Stimulated activated CD8-positive, alpha-beta memory T cell treated with anti-CD3 and anti-CD28 coated beads, Interleukin-2, amount 100 ng/mL, for 48 hours (primary cell): ENCODE results near the gene NFIA.

Experiments used
- DNase-seq, 2 donors: peaks; one replicate each; pipeline ENCODE4 v3.0.0-alpha.2; 2020; ENCODE audit warnings: low read depth in 2 of 2

The NFIA gene

GRCh38 chr1:61370177-61370912 lies 288.0 kb downstream of the NFIA start:
- no peak for DNase-seq

GRCh38 chr1:61370913-61371279 lies 288.5 kb downstream of the NFIA start:
- no peak for DNase-seq

GRCh38 chr1:61372944-61373343 lies 290.6 kb downstream of the NFIA start:
- no peak for DNase-seq

GRCh38 chr1:61374156-61374555 lies 291.8 kb downstream of the NFIA start:
- DNase-seq = no peak

- DNase-seq = no peak
These were observed 292.9 kb downstream of the NFIA start for GRCh38 chr1:61375082-61375880.

- no peak for DNase-seq
These were observed 293.8 kb downstream of the NFIA start for GRCh38 chr1:61376151-61376550.

- no peak for DNase-seq
These were observed 295.0 kb downstream of the NFIA start for GRCh38 chr1:61377242-61377958.

GRCh38 chr1:61378494-61379180 lies 296.3 kb downstream of the NFIA start:
- DNase-seq = no peak

- DNase-seq = no peak
These were observed 297.3 kb downstream of the NFIA start for GRCh38 chr1:61379693-61380092.

- DNase-seq = no peak
These were observed 298.2 kb downstream of the NFIA start for GRCh38 chr1:61380561-61380960.

GRCh38 chr1:61386323-61386722 lies 304.0 kb downstream of the NFIA start:
- no peak for DNase-seq

GRCh38 chr1:61386770-61387169 lies 304.4 kb downstream of the NFIA start:
- DNase-seq = no peak

- no peak for DNase-seq
These were observed 305.5 kb downstream of the NFIA start for GRCh38 chr1:61387829-61388228.

GRCh38 chr1:61388566-61388965 lies 306.2 kb downstream of the NFIA start:
- no peak for DNase-seq

- no peak for DNase-seq
These were observed 307.0 kb downstream of the NFIA start for GRCh38 chr1:61389194-61389925.

- no peak for DNase-seq
These were observed 307.8 kb downstream of the NFIA start for GRCh38 chr1:61389926-61390845.

- no peak for DNase-seq
These were observed 309.4 kb downstream of the NFIA start for GRCh38 chr1:61391730-61392129.

- DNase-seq = no peak
These were observed 310.3 kb downstream of the NFIA start for GRCh38 chr1:61392409-61393242.

- DNase-seq = no peak
These were observed 311.2 kb downstream of the NFIA start for GRCh38 chr1:61393575-61393974.
